GM21786 (cell line): ENCODE data around the gene SLC17A7.
"Not testable (repeated sequence)": the region's sequence is repeated elsewhere in the genome, so short reads cannot be mapped to it uniquely, and the experiment has no call there.

Experiments
- ATAC-seq: cut with Tn5 transposase; IDR thresholded peaks from one replicate; pipeline ENCODE4 v1.9.1; 2021; ENCODE audit not compliant: unreplicated experiment

The SLC17A7 gene

GRCh38 chr19:49445997-49446396 lies 4.7 kb upstream of the SLC17A7 start:
- no peak for ATAC-seq

GRCh38 chr19:49444100-49444700 lies 2.9 kb upstream of the SLC17A7 start:
- not testable (repeated sequence) for ATAC-seq

DNA sequence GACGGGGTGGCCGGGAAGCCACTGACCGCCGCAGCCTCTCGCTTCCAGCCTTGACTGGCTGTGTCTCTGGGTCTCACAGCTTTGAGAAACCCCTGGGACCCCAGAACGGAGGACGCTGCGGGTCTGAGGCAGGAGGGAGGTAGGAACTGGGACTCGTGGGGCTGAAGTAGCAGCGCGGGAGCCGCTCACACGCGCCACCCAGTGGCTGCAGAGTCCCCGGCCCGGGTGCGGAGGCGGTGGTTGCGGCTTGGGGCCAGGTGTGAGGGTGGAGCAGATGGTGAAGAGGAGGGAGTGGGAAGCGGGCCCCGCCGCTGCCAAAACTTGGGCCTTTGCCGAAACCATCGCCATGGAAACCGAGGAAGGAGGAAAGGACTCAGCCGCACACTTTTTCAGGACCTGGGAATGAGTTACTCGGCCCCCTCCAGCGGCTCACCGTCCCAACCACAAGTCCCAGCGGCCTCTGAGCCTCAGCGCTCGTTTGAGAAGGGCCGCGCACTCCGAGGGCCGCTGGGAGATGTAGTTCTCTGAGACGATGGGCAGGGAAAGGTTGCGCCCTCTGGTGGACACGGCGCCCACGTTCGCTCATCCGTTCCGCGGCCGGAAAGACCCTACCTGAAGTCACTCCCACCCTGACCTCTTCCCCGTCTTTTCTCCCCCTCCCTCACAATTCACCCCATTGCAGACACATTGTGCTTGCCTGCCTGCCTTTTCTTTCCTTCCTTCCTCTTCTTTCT lies 2.2 kb upstream of the SLC17A7 start:
- peak; percentile 76 for ATAC-seq

- no peak for ATAC-seq
These were observed 1.5 kb upstream of the SLC17A7 start for GRCh38 chr19:49442771-49443365.

- no peak for ATAC-seq
These were observed 1.0 kb upstream of the SLC17A7 start for GRCh38 chr19:49442354-49442753.

GRCh38 chr19:49441960-49442350 lies 628 bp upstream of the SLC17A7 start:
- ATAC-seq = no peak

- no peak for ATAC-seq
These were observed 703 bp downstream of the SLC17A7 start for GRCh38 chr19:49440439-49441209.

DNA sequence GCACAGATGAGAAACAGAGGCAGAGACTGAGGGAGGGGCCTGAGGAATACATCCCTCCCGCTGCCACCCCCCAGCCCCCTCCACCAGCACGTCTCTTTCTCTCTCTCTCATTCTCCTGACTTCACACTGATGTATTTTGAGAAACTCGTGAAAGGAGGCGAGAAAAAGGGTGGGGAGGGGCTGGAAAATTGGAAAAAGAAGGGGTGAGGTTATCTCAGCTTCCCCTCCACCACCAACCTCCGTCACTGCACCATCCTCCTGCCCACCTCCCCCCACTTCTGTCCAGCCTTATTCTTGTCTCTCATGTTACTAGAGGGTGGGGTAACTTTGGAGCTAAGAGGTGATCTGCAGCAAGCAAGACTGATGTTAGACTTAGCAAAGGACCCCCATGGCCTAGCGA lies 1.5 kb downstream of the SLC17A7 start:
- ATAC-seq = no peak

DNA sequence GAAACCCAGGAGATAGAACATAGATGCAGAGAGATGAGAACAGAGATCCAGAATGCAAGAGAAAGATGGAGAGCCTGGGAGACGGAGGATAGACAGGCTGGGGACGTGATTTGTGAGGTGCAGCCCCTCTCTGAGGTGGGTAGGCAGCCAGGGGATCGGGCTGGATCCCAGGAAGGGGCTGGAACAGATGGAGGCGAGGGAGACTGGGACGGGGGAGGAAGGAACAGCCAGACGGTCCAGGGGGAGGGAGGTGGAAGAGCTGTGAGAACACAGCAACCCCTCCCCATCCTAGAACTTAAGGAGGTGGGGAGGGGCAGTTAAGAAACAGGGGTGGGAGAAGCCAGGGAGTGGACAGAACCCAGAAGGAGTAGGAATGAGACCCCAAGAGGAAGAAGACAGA lies 3.1 kb downstream of the SLC17A7 start:
- ATAC-seq = no peak

- no peak for ATAC-seq
These were observed 4.1 kb downstream of the SLC17A7 start for GRCh38 chr19:49437231-49437630.

DNA sequence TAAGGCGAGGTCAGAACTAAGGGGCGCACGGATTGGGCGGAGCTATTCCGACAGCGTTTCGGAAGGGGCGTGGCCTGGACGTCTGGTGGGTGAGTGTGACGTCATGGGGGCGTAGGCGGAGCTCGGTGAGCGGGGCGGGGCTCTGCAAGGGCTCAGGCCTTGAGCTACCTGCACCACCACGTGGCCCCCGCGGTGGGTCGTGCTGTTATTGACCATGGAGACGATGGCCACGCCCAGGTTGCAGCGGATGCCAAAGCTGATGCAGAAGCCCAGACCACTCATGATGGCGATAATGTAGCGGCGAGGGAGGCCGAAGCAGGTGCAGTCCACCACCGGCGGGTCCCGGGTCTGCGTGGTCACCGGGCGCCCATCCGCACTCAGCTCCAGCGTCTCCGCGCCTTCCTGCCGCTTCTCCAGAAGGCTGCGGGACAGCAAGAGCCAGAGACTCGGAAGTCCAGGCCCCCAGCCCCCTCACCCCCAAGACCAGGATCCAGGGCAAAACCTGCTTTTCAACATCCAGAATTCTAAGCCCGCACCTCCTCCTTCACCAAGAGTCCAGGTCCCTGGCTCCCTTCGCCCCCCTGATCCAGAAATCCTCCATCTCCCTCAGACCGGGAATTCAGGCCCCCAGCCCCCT lies 4.8 kb downstream of the SLC17A7 start:
- ATAC-seq = no peak

- ATAC-seq = no peak
These were observed 5.7 kb downstream of the SLC17A7 start for GRCh38 chr19:49435670-49436069.

GRCh38 chr19:49434907-49435583 lies 6.3 kb downstream of the SLC17A7 start:
- ATAC-seq = no peak

GRCh38 chr19:49433240-49433901 lies 8.0 kb downstream of the SLC17A7 start:
- ATAC-seq = no peak

- ATAC-seq = no peak
These were observed 8.9 kb downstream of the SLC17A7 start for GRCh38 chr19:49432141-49433073.

DNA sequence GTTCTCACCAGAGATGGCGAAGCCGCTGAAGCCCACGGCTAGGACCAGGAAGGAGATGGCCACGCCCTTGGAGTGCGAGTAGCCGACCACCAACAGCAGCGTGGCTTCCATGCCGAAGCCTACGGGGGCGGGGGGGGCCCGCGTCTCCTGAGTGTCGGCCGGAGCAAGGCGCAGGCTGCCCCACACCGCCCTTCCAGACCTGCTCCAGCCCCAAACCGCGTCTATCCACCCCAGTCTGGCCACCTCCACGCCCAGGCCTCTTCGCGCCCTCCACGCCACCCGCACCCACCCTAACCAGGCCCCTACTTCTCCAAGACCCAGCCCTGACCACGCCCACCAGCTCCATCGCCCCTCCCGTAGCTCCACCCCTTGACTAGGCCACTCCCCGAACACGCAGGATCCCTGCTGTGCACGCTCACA lies 10.0 kb downstream of the SLC17A7 start:
- no peak for ATAC-seq

GRCh38 chr19:49430678-49431329 lies 10.5 kb downstream of the SLC17A7 start:
- ATAC-seq = no peak

DNA sequence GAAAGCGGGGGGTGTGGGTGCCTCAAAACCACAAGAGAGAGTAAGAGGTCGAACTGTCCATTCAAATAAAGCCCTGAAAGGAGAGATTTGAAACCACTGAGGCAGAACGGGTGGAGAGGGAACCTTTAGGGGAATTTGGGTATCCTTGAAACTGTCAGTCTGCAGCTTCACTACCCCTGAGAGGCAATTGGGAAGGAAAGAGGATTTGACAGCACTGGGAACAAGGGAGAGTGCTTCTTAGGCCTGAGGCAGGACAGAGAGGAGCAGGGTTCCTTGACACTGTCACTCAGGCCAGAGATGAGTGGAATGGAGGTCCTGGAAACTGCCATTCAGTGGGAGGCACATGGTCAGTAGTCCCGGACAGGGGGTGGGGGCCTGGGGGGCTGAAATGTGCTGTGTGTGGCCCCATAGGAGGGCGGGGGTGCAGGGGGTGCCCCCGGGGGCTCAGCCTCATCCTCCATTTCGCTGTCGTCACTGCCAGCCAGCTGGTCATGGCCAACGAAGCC lies 11.1 kb downstream of the SLC17A7 start:
- ATAC-seq = no peak
